NCI-H748 (cell line): ENCODE data around the gene PHF19.
A peak's percentile ranks its signal among the peaks of the same experiment; 100 is the strongest.

ENCODE experiments used
- DNase-seq: peaks from one replicate; lab custom pipeline; 2025; ENCODE audit not compliant: unreplicated experiment; lab: John Stamatoyannopoulos, UW

PHF19 gene

DNA sequence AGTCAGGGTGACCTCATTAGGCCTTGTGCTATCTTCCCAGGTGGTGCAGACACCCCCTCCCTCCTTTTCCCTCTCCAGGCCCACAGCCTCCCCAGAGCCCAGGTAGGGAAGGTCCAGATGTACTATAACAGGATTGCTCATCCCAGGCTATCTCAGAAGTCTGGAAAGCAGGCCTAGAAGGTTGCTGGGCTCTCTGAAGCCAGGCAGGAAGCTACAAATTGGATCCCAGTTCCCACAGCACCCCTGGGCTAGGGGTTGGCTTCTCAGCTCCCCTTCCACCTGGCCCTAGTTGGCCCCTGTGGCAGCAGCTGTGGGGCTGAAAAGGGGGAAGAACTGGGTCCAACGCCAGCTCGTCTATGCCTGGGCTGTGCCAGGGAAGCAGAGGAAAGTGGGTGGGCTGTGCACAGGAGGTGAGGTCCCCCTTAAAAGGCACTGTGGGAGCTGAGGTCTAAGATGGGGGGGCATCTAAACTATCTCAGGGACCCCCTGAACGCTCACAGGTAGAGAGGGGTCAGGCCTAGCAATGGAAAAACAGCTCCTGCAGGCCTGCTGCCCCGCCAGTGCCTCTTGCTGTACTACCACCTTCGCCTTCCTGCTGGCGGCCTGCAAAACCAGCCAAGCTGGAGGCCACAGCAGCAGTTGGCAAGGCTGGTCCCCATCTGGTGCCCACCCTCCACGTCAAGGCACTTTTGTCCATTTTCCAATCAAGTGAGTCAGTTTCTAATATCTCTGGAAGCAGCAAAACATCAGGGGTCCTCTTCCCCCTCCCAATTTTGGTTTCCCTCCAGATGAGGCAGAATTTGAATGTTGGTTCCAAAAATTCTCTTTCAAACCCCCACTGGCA, 20.9 kb downstream of the PHF19 start:
- DNase-seq = no peak

DNA sequence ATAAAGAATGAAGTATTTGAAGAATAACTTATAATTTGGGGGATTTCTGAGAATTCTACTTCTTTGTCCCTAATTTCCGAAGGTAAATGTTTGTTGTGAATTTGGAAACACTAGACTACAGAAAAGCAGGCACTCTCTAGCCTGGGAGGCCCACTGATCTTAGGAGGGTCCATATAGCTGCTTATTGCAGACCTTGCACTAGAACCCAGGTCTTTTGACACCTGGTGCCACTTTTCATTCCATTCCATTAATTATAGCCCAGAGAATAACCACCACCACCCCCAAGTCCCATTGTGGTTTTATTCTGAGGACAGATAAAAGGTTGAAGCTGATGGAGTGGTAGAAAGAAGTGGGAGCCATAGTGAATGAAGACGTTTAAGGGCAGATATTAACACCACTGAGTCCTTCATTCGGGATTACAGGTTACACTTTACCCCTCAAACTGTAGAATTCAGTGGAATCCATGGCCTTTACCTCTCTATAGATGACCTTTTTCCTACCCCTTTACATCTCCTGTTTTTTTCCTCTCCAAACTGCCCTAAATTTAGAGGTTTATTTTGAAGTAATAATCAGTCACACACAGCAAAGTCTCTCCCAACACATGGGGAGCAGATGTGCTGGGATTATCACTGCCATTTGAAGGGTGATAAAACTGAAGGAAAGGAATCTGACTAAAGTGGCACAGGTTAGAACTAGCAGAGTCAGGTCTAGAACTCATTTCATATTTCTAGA, 22.2 kb downstream of the PHF19 start:
- DNase-seq = no peak

GRCh38 chr9:120853198-120853597, 23.8 kb downstream of the PHF19 start:
- DNase-seq = no peak

- no peak for DNase-seq
Measured at GRCh38 chr9:120852240-120853010, 24.6 kb downstream of the PHF19 start.

- no peak for DNase-seq
Measured at GRCh38 chr9:120851449-120851848, 25.5 kb downstream of the PHF19 start.

- no peak for DNase-seq
Measured at GRCh38 chr9:120850315-120850714, 26.7 kb downstream of the PHF19 start.

DNA sequence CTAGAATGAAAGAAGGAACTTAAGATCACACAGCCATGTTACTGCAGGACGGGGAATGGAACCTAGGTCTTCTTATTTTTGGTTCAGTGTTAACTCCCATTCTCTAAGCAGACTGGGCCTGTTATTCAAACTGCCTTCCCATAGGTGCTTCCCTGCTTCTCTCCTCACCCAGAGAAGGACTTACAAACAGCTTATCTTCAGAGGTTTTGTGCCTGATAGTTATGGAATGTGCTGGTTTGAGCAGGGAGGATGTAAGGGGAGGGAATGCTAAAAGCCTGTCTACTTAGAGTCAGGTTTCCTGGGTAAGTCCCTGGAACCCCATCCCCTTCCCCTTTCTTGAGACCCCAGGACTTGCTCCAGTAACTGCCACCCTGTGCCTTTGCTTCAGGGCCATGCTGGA, 30.1 kb downstream of the PHF19 start:
- no peak for DNase-seq

DNA sequence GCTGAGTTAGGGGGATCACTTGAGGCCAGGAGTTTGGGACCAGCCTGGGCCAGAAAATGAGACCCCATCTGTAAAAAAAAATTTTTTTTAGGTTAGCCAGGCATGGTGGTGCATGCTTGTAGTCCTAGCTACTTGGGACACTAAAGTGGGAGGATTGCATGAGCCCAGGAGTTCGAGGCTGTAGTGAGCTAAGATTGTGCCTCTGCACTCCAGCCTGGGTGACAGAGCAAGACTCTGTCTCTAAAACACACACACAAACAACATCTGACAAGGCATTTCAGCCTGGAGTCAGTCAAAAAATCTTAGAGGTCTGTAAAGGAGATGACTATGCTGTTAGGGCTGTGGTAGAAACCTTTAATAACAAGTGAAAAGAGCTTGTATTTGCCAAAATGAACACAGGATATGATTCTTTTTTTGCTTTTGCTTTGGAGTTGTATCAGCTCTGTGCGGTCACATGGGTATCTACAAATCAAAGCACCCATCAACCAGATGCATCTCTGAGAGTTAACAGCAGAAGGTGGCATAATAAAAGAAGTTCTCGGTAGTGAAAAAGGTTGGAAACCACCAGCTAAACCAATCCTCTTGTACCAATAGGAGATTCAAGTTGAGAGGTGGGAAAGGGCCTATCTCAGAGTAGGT, 30.6 kb downstream of the PHF19 start:
- DNase-seq = no peak

DNA sequence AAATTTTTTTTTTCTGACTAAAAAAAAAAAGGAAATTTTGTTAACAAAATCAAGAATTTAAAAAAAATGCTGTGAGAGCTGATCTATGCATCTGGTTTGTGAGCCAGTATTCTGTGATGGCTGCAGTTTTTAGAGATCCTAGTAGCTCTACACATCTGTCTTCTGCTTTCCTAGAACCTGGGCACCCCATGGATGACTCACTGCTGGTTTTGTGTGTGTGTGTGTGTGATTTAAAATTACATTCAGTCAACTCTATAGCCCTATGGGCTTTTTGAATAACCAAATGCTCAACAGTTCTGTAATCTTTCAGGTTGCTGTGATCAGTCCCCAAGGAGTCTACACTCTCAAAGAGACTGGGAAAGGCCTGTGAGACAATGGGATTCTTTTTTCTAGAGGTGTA, 31.7 kb downstream of the PHF19 start:
- no peak for DNase-seq

GRCh38 chr9:120842685-120843485, 34.1 kb downstream of the PHF19 start, which contains the start of gene PSMD5:
Gene PSMD5 (minus strand): TSS chr9:120842922. CDS start chr9:120842909, 13 bp downstream.
- peak; percentile 99 for DNase-seq

- DNase-seq = peak; percentile 52
Measured at GRCh38 chr9:120841930-120842684, 34.9 kb downstream of the PHF19 start.

- DNase-seq = no peak
Measured at GRCh38 chr9:120839146-120839545, 37.8 kb downstream of the PHF19 start.

DNA sequence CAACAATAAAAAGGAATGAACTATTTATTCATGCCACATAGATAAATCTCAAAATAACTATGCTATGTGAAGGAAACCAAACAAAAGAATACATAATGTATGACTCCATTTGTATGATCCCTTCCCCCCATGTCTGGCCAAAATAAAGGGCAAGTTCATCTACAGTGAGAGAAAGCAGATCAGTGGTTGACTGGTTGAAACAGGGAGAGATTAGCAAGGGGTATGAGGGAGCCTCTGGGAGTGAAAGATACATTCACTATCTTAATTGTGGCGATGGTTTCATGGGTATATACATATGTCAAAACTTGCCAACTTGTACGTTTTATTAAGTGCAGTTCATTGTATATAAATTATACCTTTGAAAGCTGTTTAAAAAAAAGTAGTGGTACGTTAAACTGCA, 39.1 kb downstream of the PHF19 start:
- no peak for DNase-seq

DNA sequence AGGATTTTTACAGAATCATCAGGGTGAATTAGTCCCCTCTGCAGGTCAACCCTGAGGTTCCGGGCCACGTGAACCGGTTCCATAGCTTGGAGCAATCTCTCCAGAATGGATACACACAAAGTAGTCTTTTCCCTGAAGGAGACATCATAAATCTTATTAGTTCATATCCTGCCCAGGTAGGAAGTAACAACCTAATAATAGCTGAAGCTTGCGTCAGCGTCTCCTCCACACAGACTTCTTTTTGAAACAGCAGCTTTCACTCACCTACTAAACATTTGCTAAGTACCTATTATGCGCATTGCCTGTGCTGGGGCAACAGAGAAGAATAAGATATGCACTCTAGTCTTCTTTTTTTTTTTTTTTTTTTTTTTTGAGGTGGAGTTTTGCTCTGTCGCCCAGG, 43.7 kb downstream of the PHF19 start:
- DNase-seq = no peak

GRCh38 chr9:120832807-120833206, 44.2 kb downstream of the PHF19 start:
- DNase-seq = no peak

DNA sequence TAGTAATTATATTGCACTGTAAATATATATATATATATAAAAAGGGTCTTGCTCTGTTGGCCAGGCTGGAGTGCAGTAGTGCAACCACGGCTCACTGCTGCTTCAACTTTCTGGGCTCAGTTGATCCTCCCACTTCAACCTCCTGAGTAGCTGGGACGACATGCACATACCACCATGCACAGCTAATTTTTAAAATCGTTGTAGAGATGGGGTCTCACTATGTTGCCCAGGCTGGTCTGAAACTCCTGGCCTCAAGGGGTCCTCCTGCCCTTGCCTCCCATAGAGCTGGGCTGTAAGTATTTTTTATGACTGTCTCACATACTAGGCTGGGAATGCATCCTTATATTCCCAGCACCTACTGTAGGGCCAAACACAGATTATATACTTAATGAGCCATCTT, 46.1 kb downstream of the PHF19 start:
- DNase-seq = no peak

DNA sequence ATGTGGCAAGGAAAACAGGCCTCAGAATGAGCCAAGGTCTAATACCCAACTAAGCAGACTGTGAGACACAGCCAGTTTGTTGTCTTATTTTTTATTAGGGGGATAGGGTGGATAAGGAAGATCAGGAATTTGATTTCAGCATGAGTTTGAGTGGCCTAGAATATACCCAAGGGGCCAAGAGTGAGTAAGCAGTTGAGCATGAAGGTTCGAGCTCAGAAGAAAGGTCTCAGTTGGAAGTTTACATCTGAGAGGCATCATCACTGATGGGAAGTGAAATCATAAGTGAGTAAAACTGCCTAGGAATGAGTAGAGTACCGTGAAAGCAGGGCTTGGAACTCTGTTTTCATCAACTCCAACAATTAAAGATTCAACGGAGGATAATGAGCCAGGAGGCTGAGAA, 46.8 kb downstream of the PHF19 start:
- no peak for DNase-seq

- DNase-seq = no peak
Measured at GRCh38 chr9:120829650-120830049, 47.3 kb downstream of the PHF19 start.

- DNase-seq = no peak
Measured at GRCh38 chr9:120820095-120820494, 56.9 kb downstream of the PHF19 start.

DNA sequence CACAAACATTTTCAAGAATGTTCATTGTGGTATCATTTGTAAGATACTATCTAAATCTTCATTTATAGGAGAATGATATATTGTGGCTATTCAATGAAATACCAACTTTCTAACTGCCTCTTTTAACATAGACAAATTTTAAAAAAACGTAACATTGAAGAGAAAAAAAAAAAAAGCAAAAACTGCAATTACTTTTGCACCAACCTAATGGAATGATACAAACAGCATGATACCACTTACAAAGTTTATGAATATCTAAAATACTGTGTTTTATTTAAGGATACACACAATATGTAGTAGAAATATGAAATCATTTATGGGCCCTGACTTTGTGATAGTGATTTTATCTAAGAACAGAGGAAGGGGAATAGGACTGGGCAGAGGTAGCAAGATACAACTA, 58.4 kb downstream of the PHF19 start:
- no peak for DNase-seq
